ENCODE measurements around the gene INO80D.
A peak's percentile ranks its signal among the peaks of the same experiment; 100 is the strongest.
"Not testable (repeated sequence)": the region's sequence is repeated elsewhere in the genome, so short reads cannot be mapped to it uniquely, and the experiment has no call there.

The INO80D gene

DNA sequence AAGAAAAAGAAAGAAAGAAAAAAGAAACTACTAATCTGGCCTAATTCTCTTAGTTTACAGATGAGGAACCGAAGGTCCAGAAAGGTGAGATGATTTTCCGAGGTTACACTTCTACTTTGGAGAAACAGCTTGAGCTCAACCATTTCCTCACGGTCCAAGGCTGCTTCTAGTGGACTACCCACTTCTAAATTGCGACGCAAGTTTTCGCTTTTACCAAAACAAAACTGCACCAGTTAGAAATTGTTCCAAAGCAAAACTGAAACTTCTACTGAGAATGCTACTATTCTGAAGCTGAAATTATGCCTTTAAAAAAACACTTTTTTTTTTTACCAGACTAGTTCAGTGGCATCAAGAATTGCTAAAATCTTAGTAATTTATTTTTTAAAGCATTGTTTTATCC lies 101.6 kb downstream of the INO80D start:
- H3K4me3 ChIP-seq (ENCODE audit: low read depth, low read length, poor library complexity, severe bottlenecking), result no peak overlapping the region
- no peak overlapping the region for H3K27ac ChIP-seq (ENCODE audit: low read depth, low read length, poor library complexity, severe bottlenecking)
- H3K9me3 ChIP-seq (ENCODE audit: low read length), result no peaks in the 10 kb centered on the region
- no peaks in the 10 kb centered on the region for H3F3A ChIP-seq (ENCODE audit: insufficient read depth, low read length)
- no peak overlapping the region for H2AFZ ChIP-seq (ENCODE audit: low read length)
- H3K9me2 ChIP-seq (ENCODE audit: low read depth, low read length), result no peaks in the 10 kb centered on the region
- no peaks in the 10 kb centered on the region for H4K20me1 ChIP-seq (ENCODE audit: insufficient read depth, low read length)
- TF ChIP-seq, protein P1, sequence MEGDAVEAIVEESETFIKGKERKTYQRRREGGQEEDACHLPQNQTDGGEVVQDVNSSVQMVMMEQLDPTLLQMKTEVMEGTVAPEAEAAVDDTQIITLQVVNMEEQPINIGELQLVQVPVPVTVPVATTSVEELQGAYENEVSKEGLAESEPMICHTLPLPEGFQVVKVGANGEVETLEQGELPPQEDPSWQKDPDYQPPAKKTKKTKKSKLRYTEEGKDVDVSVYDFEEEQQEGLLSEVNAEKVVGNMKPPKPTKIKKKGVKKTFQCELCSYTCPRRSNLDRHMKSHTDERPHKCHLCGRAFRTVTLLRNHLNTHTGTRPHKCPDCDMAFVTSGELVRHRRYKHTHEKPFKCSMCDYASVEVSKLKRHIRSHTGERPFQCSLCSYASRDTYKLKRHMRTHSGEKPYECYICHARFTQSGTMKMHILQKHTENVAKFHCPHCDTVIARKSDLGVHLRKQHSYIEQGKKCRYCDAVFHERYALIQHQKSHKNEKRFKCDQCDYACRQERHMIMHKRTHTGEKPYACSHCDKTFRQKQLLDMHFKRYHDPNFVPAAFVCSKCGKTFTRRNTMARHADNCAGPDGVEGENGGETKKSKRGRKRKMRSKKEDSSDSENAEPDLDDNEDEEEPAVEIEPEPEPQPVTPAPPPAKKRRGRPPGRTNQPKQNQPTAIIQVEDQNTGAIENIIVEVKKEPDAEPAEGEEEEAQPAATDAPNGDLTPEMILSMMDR (IDR thresholded peaks at IDR 0.05; ENCODE audit: low read length), result no peak
- TF ChIP-seq EZH2 (IDR thresholded peaks at IDR 0.05; ENCODE audit: borderline replicate concordance, low read length), result no peak
- H3K36me3 ChIP-seq (ENCODE audit: insufficient read depth, low read length), result no peaks in the 10 kb centered on the region
- peaks cover 8% of the 10 kb centered on the region for H3K4me1 ChIP-seq (ENCODE audit: insufficient read depth, low read length, severe bottlenecking)
- H3K9ac ChIP-seq (ENCODE audit: low read length), result 0 out of 2 replicates have a peak overlapping the region, but pooled peaks have one; percentile 16
- no peaks in the 10 kb centered on the region for H3K79me2 ChIP-seq (ENCODE audit: insufficient read depth, low read length)
- H3K27me3 ChIP-seq (ENCODE audit: insufficient read depth, low read length), result no peaks in the 10 kb centered on the region
- peak overlapping the region; percentile 16; the same call in 1 of the 2 replicates for H3K4me2 ChIP-seq (ENCODE audit: low read length)

DNA sequence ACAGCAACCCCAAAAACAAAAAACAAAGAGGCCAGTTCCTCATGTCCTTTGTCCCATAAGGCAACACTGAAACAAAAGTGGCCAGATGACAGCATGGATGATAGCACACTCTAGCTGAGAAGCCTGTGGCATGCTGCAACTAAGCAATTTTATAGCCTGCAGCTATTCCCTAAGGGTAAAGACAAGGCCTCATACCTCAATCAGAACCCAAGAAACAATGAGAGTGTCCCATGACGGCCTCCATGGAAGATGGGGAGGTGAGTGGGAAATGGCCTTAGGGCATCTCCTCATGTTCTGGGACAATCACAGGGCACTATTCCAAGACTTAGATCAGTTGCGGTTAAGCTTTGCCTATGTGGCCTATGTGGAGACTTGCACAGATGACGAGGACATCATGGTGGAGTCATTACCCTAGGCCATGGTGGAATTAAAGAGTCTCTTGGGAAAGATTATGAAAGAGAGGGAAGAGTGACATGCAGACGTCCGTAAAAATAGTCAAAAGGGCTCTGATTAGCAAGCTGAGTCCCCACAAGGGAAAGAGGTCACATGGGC lies 103.1 kb downstream of the INO80D start:
- Histone ChIP-seq H3K9me3 (ENCODE audit: low read length) (no peaks in the 10 kb centered on the region), H3K4me2 (ENCODE audit: low read length) (no peak overlapping the region)
- TF ChIP-seq, protein P1 (IDR thresholded peaks at IDR 0.05; ENCODE audit: low read length), result no peak
- no peak for TF ChIP-seq EZH2 (IDR thresholded peaks at IDR 0.05; ENCODE audit: borderline replicate concordance, low read length)

DNA sequence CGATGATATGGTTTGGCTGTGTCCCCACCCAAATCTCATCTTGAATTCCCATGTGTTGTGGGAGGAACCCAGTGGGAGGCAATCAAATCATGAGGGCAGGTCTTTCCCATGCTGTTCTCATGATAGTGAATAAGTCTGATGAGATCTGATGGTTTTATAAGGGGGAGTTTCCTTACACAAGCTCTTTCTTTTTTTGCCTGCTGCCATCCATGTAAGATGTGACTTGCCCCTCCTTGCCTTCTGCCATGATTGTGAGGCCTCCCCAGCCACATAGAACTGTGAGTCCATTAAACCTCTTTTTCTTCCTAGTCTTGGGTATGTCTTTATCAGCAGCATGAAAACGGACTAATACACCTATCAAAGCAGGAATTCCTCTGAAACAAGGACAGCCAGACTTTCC lies 107.2 kb downstream of the INO80D start:
- not testable (repeated sequence) for H4K20me1 ChIP-seq (ENCODE audit: insufficient read depth, low read length); H3K27me3 ChIP-seq (ENCODE audit: insufficient read depth, low read length); H3K9me3 ChIP-seq (ENCODE audit: low read length); H3K9me2 ChIP-seq (ENCODE audit: low read depth, low read length); H3K36me3 ChIP-seq (ENCODE audit: insufficient read depth, low read length); H3K79me2 ChIP-seq (ENCODE audit: insufficient read depth, low read length); H3F3A ChIP-seq (ENCODE audit: insufficient read depth, low read length); H3K9ac ChIP-seq (ENCODE audit: low read length); H3K4me3 ChIP-seq (ENCODE audit: low read depth, low read length, poor library complexity, severe bottlenecking); H3K4me1 ChIP-seq (ENCODE audit: insufficient read depth, low read length, severe bottlenecking); H3K4me2 ChIP-seq (ENCODE audit: low read length); H2AFZ ChIP-seq (ENCODE audit: low read length); H3K27ac ChIP-seq (ENCODE audit: low read depth, low read length, poor library complexity, severe bottlenecking)

More for the DNA sequence above, 103.1 kb downstream of the INO80D start:
- Histone ChIP-seq H4K20me1 (ENCODE audit: insufficient read depth, low read length) (no peaks in the 10 kb centered on the region), H2AFZ (ENCODE audit: low read length) (no peak overlapping the region), H3K9ac (ENCODE audit: low read length) (no peak overlapping the region), H3F3A (ENCODE audit: insufficient read depth, low read length) (no peaks in the 10 kb centered on the region), H3K27ac (ENCODE audit: low read depth, low read length, poor library complexity, severe bottlenecking) (no peak overlapping the region), H3K36me3 (ENCODE audit: insufficient read depth, low read length) (no peaks in the 10 kb centered on the region), H3K9me2 (ENCODE audit: low read depth, low read length) (no peaks in the 10 kb centered on the region), H3K4me1 (ENCODE audit: insufficient read depth, low read length, severe bottlenecking) (peaks cover 8% of the 10 kb centered on the region), H3K79me2 (ENCODE audit: insufficient read depth, low read length) (no peaks in the 10 kb centered on the region), H3K4me3 (ENCODE audit: low read depth, low read length, poor library complexity, severe bottlenecking) (no peak overlapping the region), H3K27me3 (ENCODE audit: insufficient read depth, low read length) (no peaks in the 10 kb centered on the region)

DNA sequence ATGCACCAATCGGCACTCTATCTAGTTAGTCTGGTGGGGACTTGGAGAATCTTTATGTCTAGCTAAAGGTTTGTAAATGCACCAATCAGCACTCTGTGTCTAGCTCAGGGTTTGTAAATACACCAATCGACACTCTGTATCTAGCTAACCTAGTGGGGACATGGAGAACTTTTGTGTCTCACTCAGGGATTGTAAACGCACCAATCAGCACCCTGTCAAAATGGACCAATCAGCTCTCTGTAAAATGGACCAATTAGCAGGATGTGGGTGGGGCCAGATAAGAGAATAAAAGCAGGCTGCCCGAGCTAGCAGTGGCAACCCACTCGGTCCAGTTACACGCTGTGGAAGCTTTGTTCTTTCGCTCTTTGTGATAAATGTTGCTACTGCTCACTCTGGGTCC lies 108.3 kb downstream of the INO80D start:
- not testable (repeated sequence) for H3K4me3 ChIP-seq (ENCODE audit: low read depth, low read length, poor library complexity, severe bottlenecking); H3K79me2 ChIP-seq (ENCODE audit: insufficient read depth, low read length); H2AFZ ChIP-seq (ENCODE audit: low read length); H3K9me2 ChIP-seq (ENCODE audit: low read depth, low read length); H3K36me3 ChIP-seq (ENCODE audit: insufficient read depth, low read length); H3K4me2 ChIP-seq (ENCODE audit: low read length); H3F3A ChIP-seq (ENCODE audit: insufficient read depth, low read length); H3K27ac ChIP-seq (ENCODE audit: low read depth, low read length, poor library complexity, severe bottlenecking); H3K9ac ChIP-seq (ENCODE audit: low read length); H3K9me3 ChIP-seq (ENCODE audit: low read length); H4K20me1 ChIP-seq (ENCODE audit: insufficient read depth, low read length); H3K27me3 ChIP-seq (ENCODE audit: insufficient read depth, low read length); H3K4me1 ChIP-seq (ENCODE audit: insufficient read depth, low read length, severe bottlenecking)

DNA sequence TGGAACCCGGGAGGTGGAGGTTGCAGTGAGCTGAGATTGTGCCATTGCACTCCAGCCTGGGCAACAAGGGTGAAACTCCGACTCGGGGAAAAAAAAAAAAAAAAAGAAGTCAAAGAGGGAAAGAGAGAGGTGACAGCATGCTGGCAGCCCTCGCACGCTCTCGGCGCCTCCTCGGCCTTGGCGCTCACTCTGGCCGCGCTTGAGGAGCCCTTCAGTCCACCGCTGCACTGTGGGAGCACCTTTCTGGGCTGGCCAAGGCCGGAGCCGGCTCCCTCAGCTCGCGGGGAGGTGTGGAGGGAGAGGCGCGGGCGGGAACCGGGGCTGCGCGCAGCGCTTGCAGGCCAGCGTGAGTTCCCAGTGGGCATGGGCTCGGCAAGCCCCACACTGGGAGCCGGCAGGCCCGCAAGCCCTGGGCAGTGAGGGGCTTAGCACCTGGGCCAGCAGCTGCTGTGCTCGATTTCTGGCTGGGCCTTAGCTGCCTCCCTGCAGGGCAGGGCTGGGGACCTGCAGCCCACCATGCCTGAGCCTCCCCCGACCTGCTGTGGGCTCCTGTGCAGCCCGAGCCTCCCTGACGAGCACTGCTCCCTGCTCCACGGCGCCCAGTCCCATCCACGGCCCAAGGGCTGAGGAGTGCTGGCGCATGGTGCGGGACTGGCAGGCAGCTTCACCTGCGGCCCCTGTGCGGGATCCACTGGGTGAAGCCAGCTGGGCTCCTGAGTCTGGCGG lies 108.9 kb downstream of the INO80D start:
- H4K20me1 ChIP-seq (ENCODE audit: insufficient read depth, low read length); H3K36me3 ChIP-seq (ENCODE audit: insufficient read depth, low read length); H2AFZ ChIP-seq (ENCODE audit: low read length); H3K9me3 ChIP-seq (ENCODE audit: low read length); H3F3A ChIP-seq (ENCODE audit: insufficient read depth, low read length); H3K9me2 ChIP-seq (ENCODE audit: low read depth, low read length); H3K9ac ChIP-seq (ENCODE audit: low read length); H3K4me2 ChIP-seq (ENCODE audit: low read length); H3K27ac ChIP-seq (ENCODE audit: low read depth, low read length, poor library complexity, severe bottlenecking); H3K4me3 ChIP-seq (ENCODE audit: low read depth, low read length, poor library complexity, severe bottlenecking); H3K79me2 ChIP-seq (ENCODE audit: insufficient read depth, low read length); H3K27me3 ChIP-seq (ENCODE audit: insufficient read depth, low read length); H3K4me1 ChIP-seq (ENCODE audit: insufficient read depth, low read length, severe bottlenecking): not testable (repeated sequence)
